Stimulated activated CD8-positive, alpha-beta memory T cell treated with anti-CD3 and anti-CD28 coated beads, Interleukin-12 subunit alpha, Interleukin-12 subunit beta, amount 100 ng/mL, for 24 hours (primary cell): ENCODE data around the gene FAM111A.

Experiments used
- DNase-seq: peaks from one replicate; pipeline ENCODE4 v3.0.0-alpha.2; 2020; ENCODE audit errors: extremely low read depth

FAM111A gene

DNA sequence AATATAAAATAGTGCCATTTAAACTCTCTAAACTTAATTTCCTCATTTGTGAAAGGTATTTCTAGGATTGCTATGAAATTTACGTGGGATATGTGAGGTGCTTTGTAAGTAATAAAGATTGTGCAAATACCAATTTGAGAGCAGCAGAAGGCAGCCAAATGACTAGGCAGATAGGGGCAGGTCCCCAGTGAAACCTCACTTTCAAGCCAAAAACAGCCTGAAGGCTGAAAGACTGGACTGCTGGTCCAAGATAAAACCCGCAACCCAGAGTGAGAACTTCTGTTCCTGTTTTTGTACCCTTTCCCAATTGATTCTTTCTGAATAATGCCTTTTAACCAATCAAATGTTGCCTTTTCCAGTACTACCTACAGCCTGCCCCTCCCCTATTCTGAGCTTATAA is 36.5 kb downstream of the FAM111A start:
- DNase-seq = no peak

DNA sequence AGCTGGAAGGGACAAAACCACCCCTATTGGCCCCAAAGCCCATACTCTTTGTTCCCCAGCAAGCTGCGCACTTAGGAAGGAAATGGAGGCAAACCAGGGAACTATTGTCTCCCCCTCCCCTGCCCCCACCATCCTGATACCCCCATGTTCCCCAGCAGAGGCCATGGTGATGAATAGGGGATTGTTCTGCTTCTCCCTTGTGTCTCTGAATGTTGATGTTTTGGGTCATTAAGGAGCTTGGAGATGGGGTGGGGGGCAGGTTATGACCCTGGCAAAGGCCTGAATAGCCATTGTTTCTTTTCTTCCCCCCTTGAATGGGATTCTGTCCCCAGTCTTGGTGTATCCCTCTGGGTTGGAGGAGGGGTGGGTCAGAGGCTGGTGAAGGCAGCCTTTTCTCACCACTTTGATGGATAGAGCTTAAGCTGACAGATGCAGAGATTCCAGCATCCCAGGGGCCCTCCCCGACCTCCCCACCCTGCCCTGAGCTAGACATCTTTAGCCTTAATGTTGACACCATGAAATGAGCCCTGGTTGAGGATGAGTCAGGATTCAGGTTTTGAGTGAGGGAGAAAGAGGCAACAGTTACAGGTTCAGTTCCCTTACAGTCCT is 37.6 kb downstream of the FAM111A start:
- DNase-seq = no peak

- no peak for DNase-seq
These were observed 38.3 kb downstream of the FAM111A start for GRCh38 chr11:59180907-59181306.

DNA sequence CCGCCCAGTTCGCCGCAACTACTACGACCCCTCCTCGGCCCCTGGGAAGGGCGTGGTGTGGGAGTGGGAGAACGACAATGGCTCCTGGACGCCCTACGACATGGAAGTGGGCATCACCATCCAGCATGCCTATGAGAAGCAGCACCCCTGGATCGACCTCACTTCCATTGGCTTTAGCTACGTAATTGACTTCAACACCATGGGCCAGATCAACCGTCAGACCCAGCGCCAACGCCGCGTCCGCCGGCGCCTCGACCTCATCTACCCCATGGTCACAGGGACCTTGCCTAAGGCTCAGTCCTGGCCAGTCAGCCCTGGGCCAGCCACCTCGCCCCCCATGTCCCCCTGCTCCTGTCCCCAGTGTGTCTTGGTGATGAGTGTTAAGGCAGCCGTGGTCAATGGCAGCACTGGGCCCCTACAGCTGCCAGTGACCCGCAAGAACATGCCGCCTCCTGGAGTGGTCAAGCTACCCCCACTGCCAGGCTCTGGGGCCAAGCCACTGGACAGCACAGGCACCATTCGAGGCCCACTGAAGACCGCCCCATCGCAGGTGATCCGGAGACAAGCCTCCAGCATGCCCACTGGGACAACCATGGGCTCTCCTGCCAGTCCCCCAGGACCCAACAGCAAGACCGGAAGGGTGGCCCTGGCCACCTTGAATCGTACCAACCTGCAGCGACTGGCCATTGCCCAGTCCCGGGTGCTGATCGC is 39.2 kb downstream of the FAM111A start:
- no peak for DNase-seq

DNA sequence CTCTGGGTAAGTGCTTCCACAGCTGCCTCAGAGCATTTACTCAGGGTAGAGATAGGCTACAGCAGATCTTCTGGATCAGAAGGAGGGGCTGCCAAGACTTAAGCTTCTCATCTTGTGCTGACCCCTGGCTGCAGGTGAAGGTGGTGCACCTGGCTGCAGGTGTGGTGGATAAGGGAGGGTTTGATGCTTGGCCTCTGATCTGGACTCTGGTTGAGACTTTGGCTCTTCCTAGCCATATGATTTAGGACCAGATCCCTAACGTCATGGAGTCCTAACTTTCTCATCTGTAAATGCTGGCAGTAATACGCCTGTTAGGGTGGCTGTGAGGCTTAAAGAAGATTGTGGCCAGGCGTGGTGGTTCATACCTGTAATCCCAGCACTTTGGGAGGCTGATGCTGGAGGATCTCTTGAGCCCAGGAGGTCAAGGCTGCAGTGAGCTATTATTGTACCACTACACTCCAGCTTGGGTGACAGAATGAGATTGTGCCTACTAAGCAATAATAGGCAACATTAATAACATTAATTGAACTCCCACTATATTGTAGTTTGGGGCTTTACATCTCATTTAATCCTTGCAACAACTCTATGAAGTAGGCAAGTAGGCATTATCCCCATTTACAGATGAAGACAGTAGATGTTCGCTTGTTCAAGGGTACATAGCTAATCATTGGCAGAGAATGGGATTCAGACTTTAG is 39.9 kb downstream of the FAM111A start:
- no peak for DNase-seq

DNA sequence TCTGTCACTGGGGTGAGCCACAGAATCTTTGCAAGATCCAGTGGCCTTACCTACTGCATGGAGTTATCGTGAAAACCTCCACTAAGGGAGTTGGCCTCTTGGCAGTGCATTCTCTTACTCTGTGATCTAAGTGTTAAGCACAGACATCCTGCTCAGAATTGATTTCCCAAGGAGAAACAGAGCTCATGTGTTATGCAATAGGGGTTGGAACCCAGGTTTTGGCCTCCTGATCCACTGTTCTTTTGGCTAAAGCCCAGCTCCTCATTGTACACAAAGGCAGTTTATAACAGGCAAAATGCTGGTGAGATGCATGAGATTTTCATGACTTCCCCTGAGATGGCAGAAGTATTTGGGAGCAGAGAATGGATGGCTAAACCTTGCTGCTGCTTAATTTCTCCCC is 41.1 kb downstream of the FAM111A start:
- no peak for DNase-seq

DNA sequence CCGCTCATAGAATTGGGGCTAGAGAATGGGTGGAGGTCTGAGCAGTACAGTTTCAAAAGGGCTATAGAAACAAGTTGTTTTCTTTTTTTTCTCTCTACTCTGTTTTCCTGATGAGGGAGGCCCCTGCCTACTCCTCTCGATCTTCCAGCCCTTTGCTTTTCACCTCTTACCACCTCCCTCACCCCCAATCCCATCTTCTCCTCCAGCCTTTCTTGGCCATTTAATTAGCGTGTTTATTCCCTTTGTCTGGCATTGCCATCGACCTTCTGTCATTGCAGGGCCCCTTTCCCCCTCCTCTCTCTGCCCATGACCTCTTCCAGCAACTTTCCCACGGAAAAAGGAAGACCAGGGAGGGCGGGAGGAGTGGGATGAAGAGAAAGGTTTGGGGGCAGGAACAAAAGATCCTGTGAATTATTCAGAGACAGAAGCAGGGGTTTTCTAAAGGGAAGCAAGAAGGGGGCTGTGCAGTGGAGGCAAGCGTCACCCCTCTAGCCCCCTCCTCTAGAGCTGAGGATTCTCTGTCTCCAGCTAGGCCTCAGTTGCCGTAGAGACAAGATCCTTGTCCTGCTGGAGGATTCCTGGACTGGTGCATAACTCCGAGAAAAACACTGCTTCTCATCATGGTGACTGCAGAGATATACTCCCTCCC is 42.2 kb downstream of the FAM111A start:
- DNase-seq = no peak

GRCh38 chr11:59185386-59185945 is 42.8 kb downstream of the FAM111A start:
- DNase-seq = no peak

DNA sequence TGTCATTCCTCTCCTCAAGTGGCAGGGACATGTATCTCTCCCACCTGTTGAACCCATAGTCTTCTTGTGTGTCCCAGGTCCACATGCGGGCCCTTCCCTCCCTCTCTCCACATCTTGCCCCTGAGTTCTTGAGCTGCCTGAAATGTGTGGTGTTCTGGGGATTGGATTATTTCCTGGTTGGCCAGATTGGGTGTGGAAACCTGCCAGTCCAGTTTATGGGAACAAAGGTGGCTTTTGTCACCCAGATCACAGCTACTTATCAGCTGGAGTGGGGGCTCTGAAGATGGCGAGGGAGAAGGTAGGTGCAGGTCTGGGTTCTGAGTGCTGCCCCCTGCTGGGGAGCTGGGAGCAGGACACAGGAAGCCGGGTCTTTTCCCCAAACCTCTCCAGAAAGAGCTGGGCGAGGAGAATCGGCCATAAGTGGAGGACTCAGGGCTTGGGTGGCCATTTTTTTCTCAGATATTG is 43.5 kb downstream of the FAM111A start:
- DNase-seq = no peak

DNA sequence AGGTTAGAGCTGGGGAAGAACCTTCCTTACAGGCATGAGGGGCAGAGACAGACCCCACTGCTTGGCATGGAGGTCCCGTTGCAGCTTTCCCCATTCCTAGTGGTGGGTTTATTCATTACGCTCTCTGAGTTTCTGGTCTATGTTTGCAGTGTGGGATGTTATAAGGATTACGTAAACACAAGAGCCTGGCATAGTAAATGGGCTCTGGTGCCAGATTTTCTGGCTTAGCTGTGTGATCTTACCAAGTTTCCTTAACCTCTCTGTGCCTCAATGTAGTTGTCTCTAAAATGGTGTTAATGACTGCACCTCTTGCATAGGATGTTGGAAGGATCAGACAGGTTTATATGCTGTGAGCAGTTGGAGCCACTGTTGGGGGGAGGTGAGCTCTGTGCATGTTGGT is 44.4 kb downstream of the FAM111A start:
- DNase-seq = no peak

GRCh38 chr11:59187587-59187986 is 44.9 kb downstream of the FAM111A start:
- DNase-seq = no peak

DNA sequence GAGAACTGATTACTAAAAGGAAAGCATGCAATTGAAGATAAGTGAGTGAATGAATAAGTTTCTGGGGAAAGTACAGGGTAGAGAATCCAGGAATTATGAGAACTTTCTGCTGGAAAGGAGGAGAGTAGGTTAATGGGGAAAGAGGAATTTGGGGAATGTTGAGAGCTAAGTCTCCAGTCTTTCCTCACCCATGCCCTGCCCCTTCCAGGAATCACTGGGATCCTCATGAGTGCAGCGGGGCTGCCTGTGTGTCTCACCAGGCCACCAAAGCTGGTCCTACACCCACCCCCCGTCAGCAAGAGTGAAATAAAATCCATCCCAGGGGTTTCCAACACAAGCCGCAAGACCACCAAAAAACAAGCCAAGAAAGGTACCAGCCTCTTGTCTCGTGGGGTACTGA is 46.3 kb downstream of the FAM111A start:
- no peak for DNase-seq

- DNase-seq = no peak
These were observed 47.3 kb downstream of the FAM111A start for GRCh38 chr11:59189986-59190385.

- DNase-seq = no peak
These were observed 48.4 kb downstream of the FAM111A start for GRCh38 chr11:59191095-59191494.

- no peak for DNase-seq
These were observed 49.2 kb downstream of the FAM111A start for GRCh38 chr11:59191890-59192289.

DNA sequence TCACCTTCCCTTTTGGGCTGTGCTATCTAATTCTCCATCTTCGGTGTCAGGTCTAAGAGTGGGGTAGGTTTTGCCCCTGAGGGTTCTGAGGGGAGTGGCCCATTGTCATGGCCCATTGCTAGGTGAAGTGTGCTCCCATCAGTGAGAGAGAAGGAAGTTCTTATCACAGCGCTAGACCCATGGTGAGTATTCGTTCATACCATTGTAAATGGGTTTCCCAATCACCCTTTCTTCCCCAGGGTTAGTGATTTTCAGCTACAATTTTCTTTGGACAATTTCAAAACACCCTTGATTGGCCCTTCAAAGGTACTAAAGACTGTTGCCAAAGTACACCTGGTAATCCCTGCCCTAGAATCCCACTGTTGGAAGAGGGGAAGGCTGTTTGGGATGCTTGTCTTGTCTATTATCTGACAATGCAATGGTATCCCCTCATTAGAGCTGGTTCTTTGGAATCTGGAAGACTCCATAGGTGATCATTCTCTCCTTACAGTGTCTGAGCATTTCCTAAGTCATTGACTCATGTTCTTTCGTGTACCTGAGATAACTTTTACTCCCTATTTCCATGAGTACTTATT is 49.9 kb downstream of the FAM111A start:
- DNase-seq = no peak

GRCh38 chr11:59193587-59194130 is 51.0 kb downstream of the FAM111A start:
- no peak for DNase-seq

DNA sequence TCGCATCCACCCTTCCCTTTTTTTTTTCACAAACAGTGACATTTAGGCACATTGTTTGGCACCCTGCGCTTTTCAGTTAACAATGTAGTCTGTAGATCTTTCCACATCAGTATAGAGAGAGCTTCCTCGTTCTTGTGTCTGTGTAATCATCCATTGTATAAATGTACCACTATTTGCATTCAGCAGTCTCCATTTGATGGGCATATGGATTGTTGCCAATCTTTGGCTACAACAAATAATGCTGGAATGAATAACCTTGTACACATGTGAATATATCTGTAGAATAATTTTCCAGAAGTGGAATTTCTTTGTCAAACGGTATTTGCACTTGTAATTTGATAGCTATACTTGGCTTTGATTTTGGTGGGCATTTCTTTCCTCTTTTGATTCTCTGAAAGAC is 52.9 kb downstream of the FAM111A start:
- DNase-seq = no peak

- DNase-seq = no peak
These were observed 54.1 kb downstream of the FAM111A start for GRCh38 chr11:59196777-59197176.

DNA sequence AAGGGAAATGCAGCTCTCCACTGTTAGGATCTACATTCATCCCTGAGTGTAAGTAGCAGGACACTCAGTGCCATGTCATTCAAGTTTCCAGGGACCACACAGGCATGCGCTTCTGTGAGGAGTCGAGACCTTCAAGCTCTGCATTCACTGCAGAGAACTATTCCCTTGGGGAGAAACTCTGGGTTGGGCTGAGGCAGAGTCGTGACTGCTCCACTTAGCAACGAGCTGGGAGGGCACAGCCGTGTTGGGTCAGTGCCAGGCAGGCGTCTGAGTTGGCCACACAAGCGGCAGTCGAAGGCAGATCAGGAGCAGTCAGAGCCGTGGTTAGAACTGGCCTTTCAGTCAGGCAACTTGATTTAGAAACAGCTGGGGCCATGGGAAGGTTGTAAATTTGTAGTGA is 55.3 kb downstream of the FAM111A start:
- no peak for DNase-seq

DNA sequence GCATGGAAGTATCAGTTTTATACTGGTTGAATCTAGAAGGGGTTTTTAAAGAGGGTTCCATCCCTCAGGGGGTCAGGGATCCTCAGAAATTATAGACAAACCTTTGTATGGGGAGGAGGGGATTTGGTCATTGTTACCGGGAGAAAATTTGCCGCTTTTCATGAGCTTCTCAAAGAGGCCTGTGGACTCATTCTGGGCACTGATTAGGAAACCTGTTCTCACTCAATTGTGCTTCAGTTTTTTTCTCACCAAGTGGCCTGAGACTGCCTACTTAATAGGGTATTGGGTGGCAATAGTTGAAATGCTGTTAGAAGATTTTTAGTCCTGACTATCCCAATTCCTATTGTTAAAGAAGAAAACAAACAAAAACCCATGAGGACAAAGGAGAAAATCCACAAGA is 56.1 kb downstream of the FAM111A start:
- DNase-seq = no peak
